CD4-positive, alpha-beta memory T cell (primary cell): ENCODE data around the gene DOK6. TPM values are rescaled to one million over a fixed set of nuclear protein-coding genes. Genes with fewer than 3 reads are reported as not detected.
"Not testable (repeated sequence)": the region's sequence is repeated elsewhere in the genome, so short reads cannot be mapped to it uniquely, and the experiment has no call there.

Experiments
- CTCF ChIA-PET: fragments of 350-600 bp; sonication (Branson Sonifier 250); formaldehyde crosslinking; loops from one replicate; lab custom pipeline; 2021; ENCODE audit warnings: inconsistent platforms; ENCODE audit not compliant: partially characterized antibody; lab: Charles Lee
- POLR2A ChIA-PET: fragments of 350-600 bp; sonication (Branson Sonifier 250); formaldehyde crosslinking; loops from one replicate; lab custom pipeline; 2021; ENCODE audit not compliant: partially characterized antibody; lab: Charles Lee
- DNase-seq, 5 donors: peaks; one replicate each; pipeline versions ENCODE4 v3.0.0 to v3.0.0-alpha.2; 2020 to 2022; ENCODE audit warnings: mixed read lengths in 1 of 5
- H3K27ac ChIP-seq: one replicate; pipeline ENCODE4 v1.7.0; 2013; ENCODE audit warnings: low read depth, low read length
- H3K27me3 ChIP-seq: 2 replicates; pipeline ENCODE4 v1.7.0; 2013; ENCODE audit warnings: mild to moderate bottlenecking, low read length, moderate library complexity; ENCODE audit not compliant: insufficient read depth
- H3K36me3 ChIP-seq: 2 replicates; pipeline ENCODE4 v1.7.0; 2013; ENCODE audit warnings: mild to moderate bottlenecking, low read length, moderate library complexity; ENCODE audit not compliant: insufficient read depth
- H3K4me1 ChIP-seq: 2 replicates; pipeline ENCODE4 v1.7.0; 2013; ENCODE audit warnings: mild to moderate bottlenecking, low read length, moderate library complexity; ENCODE audit not compliant: insufficient read depth
- H3K4me3 ChIP-seq, 2 donors: one replicate each; pipeline ENCODE4 v1.7.0; 2013; ENCODE audit warnings: low read length in 2 of 2, mild to moderate bottlenecking in 1 of 2
- H3K9me3 ChIP-seq, 2 donors: one replicate each; pipeline ENCODE4 v1.7.0; 2013; ENCODE audit warnings: low read length in 2 of 2, control low read depth in 1 of 2; ENCODE audit not compliant: control insufficient read depth in 1 of 2
- H3K27ac Mint-ChIP-seq, 7 donors: one replicate each; pipeline ENCODE4 v1.8.0; 2020 to 2021; ENCODE audit warnings: mixed read lengths in 7 of 7, mild to moderate bottlenecking in 6 of 7, inconsistent platforms in 3 of 7, moderate library complexity in 3 of 7
- H3K27me3 Mint-ChIP-seq, 2 donors: one replicate each; pipeline ENCODE4 v1.8.0; 2020 to 2021; ENCODE audit warnings: mixed read lengths in 2 of 2
- H3K36me3 Mint-ChIP-seq, 2 donors: one replicate each; pipeline ENCODE4 v1.8.0; 2020 to 2021; ENCODE audit warnings: mixed read lengths in 2 of 2, inconsistent platforms in 1 of 2, mild to moderate bottlenecking in 1 of 2
- H3K4me1 Mint-ChIP-seq, 4 donors: one replicate each; pipeline ENCODE4 v1.8.0; 2020 to 2021; ENCODE audit warnings: mixed read lengths in 4 of 4, mild to moderate bottlenecking in 1 of 4
- H3K4me3 Mint-ChIP-seq, 8 donors: one replicate each; pipeline ENCODE4 v1.8.0; 2020 to 2021; ENCODE audit warnings: mixed read lengths in 8 of 8, mild to moderate bottlenecking in 7 of 8, moderate library complexity in 6 of 8, inconsistent platforms in 3 of 8
- H3K9me3 Mint-ChIP-seq, 8 donors: one replicate each; pipeline ENCODE4 v1.8.0; 2020 to 2021; ENCODE audit warnings: mixed read lengths in 8 of 8, mild to moderate bottlenecking in 5 of 8, inconsistent platforms in 3 of 8, moderate library complexity in 1 of 8
- intact Hi-C: fragments of 100-400 bp; cut with micrococcal nuclease; formaldehyde crosslinking; loops from one replicate; pipeline ENCODE4 v1.15.1; 2023
- polyA plus RNA-seq, 2 donors: library from polyadenylated mRNA; unstranded; fragments of 300-500 nt; fragmentation: Illumina TruSeq; gene quantifications; one replicate each; pipeline ENCODE4 v1.2.3, GENCODE V29; 2021
- total RNA-seq, 2 experiments: library from RNA; stranded (reverse); gene quantifications; one replicate each; pipeline ENCODE4 v1.2.3, GENCODE V29; 2021

DOK6 gene
- total and polyA plus RNA-seq, 4 experiments from 2014 or later: 0.04 to 0.15 TPM; not detected in 2

GRCh38 chr18:69864802-69865201 is 464.1 kb downstream of the DOK6 start:
- H3K36me3 Mint-ChIP-seq: peaks cover 67 to 69% of the 10 kb centered on the region in 2 donors

DNA sequence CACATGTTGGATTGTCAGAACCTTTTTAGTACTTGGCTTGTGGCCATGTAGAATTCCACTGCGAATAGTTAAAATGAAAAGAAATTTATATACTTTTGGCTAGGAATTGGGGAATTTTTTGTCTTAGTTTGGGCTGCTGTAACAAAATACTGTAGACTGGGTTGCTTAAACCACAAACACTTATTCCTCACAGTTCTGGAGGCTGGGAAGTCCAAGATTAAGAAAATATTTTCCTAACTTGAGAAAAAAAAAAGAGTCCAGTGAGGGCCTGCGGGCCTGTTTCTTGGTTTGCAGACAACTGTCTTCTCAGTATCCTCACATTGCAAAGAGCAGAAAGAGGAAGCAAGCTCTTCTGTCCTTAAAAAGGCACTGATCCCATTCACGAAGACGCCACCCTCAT is 465.1 kb downstream of the DOK6 start:
- Mint-ChIP-seq H3K9me3 (no peaks in the 10 kb centered on the region), H3K4me3 (no peak overlapping the region), H3K36me3 (peaks cover 66 to 70% of the 10 kb centered on the region in 2 donors), H3K27me3 (no peaks in the 10 kb centered on the region), H3K27ac (peak overlapping the region in 2 of 7 donors; percentile 2 to 57), H3K4me1 (peaks cover 0 to 10% (median 5%) of the 10 kb centered on the region in 4 donors)
- Histone ChIP-seq H3K27me3 (no peaks in the 10 kb centered on the region), H3K9me3 (no peaks in the 10 kb centered on the region), H3K4me3 (no peak overlapping the region), H3K27ac (no peak overlapping the region), H3K4me1 (no peaks in the 10 kb centered on the region), H3K36me3 (peaks cover 21% of the 10 kb centered on the region)
- ChIA-PET CTCF (interaction anchor here (1.1 kb wide), 1 partner anchor 95 kb away, joined by 3 read pairs; no protein-coding TSS in a partner anchor), POLR2A (no interaction called here)
- intact Hi-C loops: no loop called here
- DNase-seq: no peak

More at GRCh38 chr18:69864802-69865201, 464.1 kb downstream of the DOK6 start:
- H3K36me3 ChIP-seq: peaks cover 21% of the 10 kb centered on the region
- DNase-seq, H3K4me3 Mint-ChIP-seq, H3K4me1 ChIP-seq, H3K9me3 ChIP-seq, H3K9me3 Mint-ChIP-seq, intact Hi-C loops, H3K4me3 ChIP-seq, H3K27ac ChIP-seq, H3K27me3 Mint-ChIP-seq, CTCF ChIA-PET, H3K27me3 ChIP-seq, H3K4me1 Mint-ChIP-seq: not testable (repeated sequence)
- H3K27ac Mint-ChIP-seq: peak overlapping the region in 2 of 7 donors; percentile 47 to 51
- POLR2A ChIA-PET: interaction anchor here (1.5 kb wide), 1 partner anchor 70 kb away, joined by 5 read pairs; no protein-coding TSS in a partner anchor

DNA sequence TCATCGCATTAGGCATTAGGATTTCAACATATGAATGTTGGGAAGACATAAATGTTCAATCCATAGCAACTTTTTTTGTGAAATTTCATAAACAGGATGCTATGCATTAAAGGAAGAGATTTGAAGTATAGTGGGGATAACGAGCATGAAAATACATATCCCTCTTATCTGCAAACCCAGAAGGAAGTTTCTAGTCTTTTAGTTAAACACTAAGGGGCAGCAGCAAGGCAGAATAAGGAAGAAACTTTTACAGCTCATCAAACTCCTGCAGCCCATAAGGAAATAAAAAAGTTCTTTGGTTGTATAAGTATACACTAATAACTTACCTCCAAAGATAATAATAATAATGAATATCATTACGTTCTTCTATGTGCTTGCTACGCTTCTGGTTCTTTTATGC is 465.5 kb downstream of the DOK6 start:
- no peak overlapping the region for H3K27ac ChIP-seq
- no peaks in the 10 kb centered on the region for H3K27me3 ChIP-seq
- Mint-ChIP-seq H3K27me3 (no peaks in the 10 kb centered on the region), H3K27ac (peak overlapping the region in 2 of 7 donors; percentile 47 to 61), H3K9me3 (no peaks in the 10 kb centered on the region), H3K4me3 (no peak overlapping the region), H3K36me3 (peaks cover 70 to 75% of the 10 kb centered on the region in 2 donors), H3K4me1 (peaks cover under 1 to 10% (median 6%) of the 10 kb centered on the region in 4 donors)
- ChIA-PET CTCF (interaction anchor here (1.1 kb wide), 1 partner anchor 94 kb away, joined by 3 read pairs; no protein-coding TSS in a partner anchor), POLR2A (no interaction called here)
- no peak for DNase-seq
- H3K36me3 ChIP-seq: peaks cover 24% of the 10 kb centered on the region
- H3K9me3 ChIP-seq: no peaks in the 10 kb centered on the region
- H3K4me3 ChIP-seq: no peak overlapping the region
- intact Hi-C loops: no loop called here
- no peaks in the 10 kb centered on the region for H3K4me1 ChIP-seq

GRCh38 chr18:69870736-69871135 is 470.0 kb downstream of the DOK6 start:
- H3K4me3 ChIP-seq: no peak overlapping the region
- intact Hi-C loops: no loop called here
- no peak for DNase-seq
- H3K9me3 ChIP-seq: no peaks in the 10 kb centered on the region
- H3K27ac ChIP-seq: no peak overlapping the region
- POLR2A ChIA-PET: no interaction called here
- Mint-ChIP-seq H3K9me3 (no peaks in the 10 kb centered on the region), H3K4me3 (no peak overlapping the region), H3K4me1 (peaks cover 21 to 34% (median 29%) of the 10 kb centered on the region in 4 donors), H3K27ac (no peak overlapping the region), H3K27me3 (no peaks in the 10 kb centered on the region), H3K36me3 (peaks cover 63 to 64% of the 10 kb centered on the region in 2 donors)
- peaks cover 4% of the 10 kb centered on the region for H3K4me1 ChIP-seq
- CTCF ChIA-PET: interaction anchor here (0.6 kb wide), 1 partner anchor 126 kb away, joined by 3 read pairs; no protein-coding TSS in a partner anchor
- no peaks in the 10 kb centered on the region for H3K27me3 ChIP-seq
- peaks cover 24% of the 10 kb centered on the region for H3K36me3 ChIP-seq

DNA sequence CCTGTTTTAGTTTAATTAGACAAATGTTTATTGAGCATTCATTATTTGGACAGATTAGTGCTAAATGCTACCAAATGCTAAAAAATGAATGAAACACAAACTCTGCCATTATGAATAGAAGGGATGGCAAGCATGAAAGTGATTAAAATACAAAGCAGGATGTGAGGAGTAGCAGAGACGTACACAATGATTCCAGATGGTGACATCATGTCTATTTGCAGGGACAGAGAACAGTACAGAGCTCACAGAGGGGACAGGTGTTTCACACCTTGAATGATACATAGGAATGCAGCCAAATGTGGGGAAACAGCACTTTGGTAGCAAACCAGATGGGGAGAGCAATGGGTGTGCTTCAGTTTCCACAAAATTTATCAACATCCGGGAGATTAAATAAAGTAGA is 470.7 kb downstream of the DOK6 start:
- Histone ChIP-seq H3K4me1 (peaks cover 4% of the 10 kb centered on the region), H3K9me3 (no peaks in the 10 kb centered on the region), H3K27ac (no peak overlapping the region), H3K4me3 (no peak overlapping the region), H3K36me3 (peaks cover 24% of the 10 kb centered on the region), H3K27me3 (no peaks in the 10 kb centered on the region)
- Mint-ChIP-seq H3K27me3 (no peaks in the 10 kb centered on the region), H3K9me3 (no peaks in the 10 kb centered on the region), H3K27ac (peak overlapping the region in 4 of 7 donors; percentile 0 to 78 (median 59)), H3K4me1 (peaks cover 21 to 36% (median 34%) of the 10 kb centered on the region in 4 donors), H3K4me3 (no peak overlapping the region), H3K36me3 (peaks cover 61 to 62% of the 10 kb centered on the region in 2 donors)
- ChIA-PET CTCF (no interaction called here), POLR2A (no interaction called here)
- intact Hi-C loops: no loop called here
- no peak for DNase-seq

- POLR2A ChIA-PET: interaction anchor here (0.7 to 1.4 kb wide), 2 partner anchors 11 to 63 kb away, joined by 3 read pairs; no protein-coding TSS in a partner anchor
Measured at GRCh38 chr18:69872661-69873060, 472.0 kb downstream of the DOK6 start.

DNA sequence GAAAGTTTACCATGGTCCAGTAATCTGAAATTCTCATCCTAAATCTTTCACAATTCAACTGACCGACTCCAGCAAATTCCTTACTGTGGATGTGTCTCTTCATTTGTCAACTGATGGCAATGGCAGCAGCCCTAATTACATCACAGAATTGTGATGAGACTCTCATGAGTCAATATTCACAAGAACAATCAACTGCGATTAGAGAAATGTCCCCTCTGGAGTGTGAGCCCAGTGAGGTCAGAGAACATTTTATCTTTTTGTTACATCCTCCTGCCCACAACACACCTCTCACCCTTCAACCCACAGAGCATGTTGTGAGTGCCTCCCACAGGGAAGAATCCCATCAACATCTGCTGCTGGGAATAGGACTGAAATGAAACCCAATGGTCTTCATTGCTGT is 473.4 kb downstream of the DOK6 start:
- Histone ChIP-seq H3K4me3 (no peak overlapping the region), H3K27me3 (no peaks in the 10 kb centered on the region), H3K9me3 (no peaks in the 10 kb centered on the region), H3K4me1 (peaks cover 4% of the 10 kb centered on the region), H3K27ac (no peak overlapping the region), H3K36me3 (peaks cover 12% of the 10 kb centered on the region)
- peaks cover 57 to 61% of the 10 kb centered on the region in 2 donors for H3K36me3 Mint-ChIP-seq
- no peak for DNase-seq
- no peaks in the 10 kb centered on the region for H3K9me3 Mint-ChIP-seq
- ChIA-PET POLR2A (no interaction called here), CTCF (no interaction called here)
- no peak overlapping the region for H3K4me3 Mint-ChIP-seq
- H3K4me1 Mint-ChIP-seq: peaks cover 29 to 48% (median 44%) of the 10 kb centered on the region in 4 donors
- peak overlapping the region; percentile 42 to 81 (median 72) for H3K27ac Mint-ChIP-seq
- intact Hi-C loops: no loop called here
- no peaks in the 10 kb centered on the region for H3K27me3 Mint-ChIP-seq

More at GRCh38 chr18:69872661-69873060, 472.0 kb downstream of the DOK6 start:
- Histone ChIP-seq H3K27ac (no peak overlapping the region), H3K36me3 (peaks cover 17% of the 10 kb centered on the region), H3K4me3 (no peak overlapping the region), H3K9me3 (no peaks in the 10 kb centered on the region), H3K4me1 (peaks cover 4% of the 10 kb centered on the region), H3K27me3 (no peaks in the 10 kb centered on the region)
- intact Hi-C loops: no loop called here
- H3K9me3 Mint-ChIP-seq: no peaks in the 10 kb centered on the region
- H3K27ac Mint-ChIP-seq: peak overlapping the region in 5 of 7 donors; percentile 62 to 89 (median 80)
- peaks cover 25 to 40% (median 38%) of the 10 kb centered on the region in 4 donors for H3K4me1 Mint-ChIP-seq
- no peak overlapping the region for H3K4me3 Mint-ChIP-seq
- CTCF ChIA-PET: no interaction called here
- H3K27me3 Mint-ChIP-seq: no peaks in the 10 kb centered on the region
- no peak for DNase-seq
- peaks cover 54 to 57% of the 10 kb centered on the region in 2 donors for H3K36me3 Mint-ChIP-seq
